ENCODE results near the gene DLGAP1.
A peak's percentile ranks its signal among the peaks of the same experiment; 100 is the strongest.

Gene DLGAP1

GRCh38 chr18:3530807-3531206, 924.3 kb downstream of the DLGAP1 start (continued):
- no peak for TF ChIP-seq ZNF530 (tag by site-specific recombination; IDR thresholded peaks at IDR 0.05; ENCODE audit: low read depth)
- no peak for TF ChIP-seq ZNF76 (tag by site-specific recombination; IDR thresholded peaks at IDR 0.05; ENCODE audit: borderline replicate concordance, low read depth)
- no peak for TF ChIP-seq ZNF184 (tag by site-specific recombination; IDR thresholded peaks at IDR 0.05)
- TF ChIP-seq GLIS1 (tag by site-specific recombination; IDR thresholded peaks at IDR 0.05): no peak
- no peak for TF ChIP-seq ZFHX2 (tag by site-specific recombination; conservative IDR thresholded peaks at IDR 0.05)

GRCh38 chr18:3529601-3530000, 925.5 kb downstream of the DLGAP1 start:
- no peak overlapping the region for H3K4me3 ChIP-seq (ENCODE audit: low read depth, low read length)
- H3K36me3 ChIP-seq (ENCODE audit: control insufficient read depth in 2 of 2, insufficient read depth in 1 of 2, low read length in 2 of 2): no peaks in the 10 kb centered on the region
- peaks cover 5% of the 10 kb centered on the region; the same call in 1 of the 2 replicates for H3K4me1 ChIP-seq (ENCODE audit: control insufficient read depth, insufficient read depth, low read length)
- no peak for TF ChIP-seq ZNF114 (tag by site-specific recombination; IDR thresholded peaks at IDR 0.05)
- no peak for TF ChIP-seq ZNF10 (tag by site-specific recombination; IDR thresholded peaks at IDR 0.05)
- no peak for TF ChIP-seq INSM2 (tag by site-specific recombination; IDR thresholded peaks at IDR 0.05)
- no peak for TF ChIP-seq PBX3 (CRISPR knock-in tag; IDR thresholded peaks at IDR 0.05)
- no peak for TF ChIP-seq ZNF132 (tag by site-specific recombination; IDR thresholded peaks at IDR 0.05; ENCODE audit: borderline replicate concordance)
- no peak for TF ChIP-seq ZNF664 (tag by site-specific recombination; IDR thresholded peaks at IDR 0.05)
- H3K9me3 ChIP-seq (ENCODE audit: control insufficient read depth, insufficient read depth, low read depth, low read length): no peaks in the 10 kb centered on the region
- ChIA-PET POLR2A (no interaction called here), CTCF (interaction anchor here (0.9 to 1.0 kb wide), 3 partner anchors 38 to 75 kb away, joined by 3 to 4 read pairs (median 3); no protein-coding TSS in a partner anchor)
- no peak overlapping the region for H3K27ac ChIP-seq (ENCODE audit: extremely low read depth, low read depth, low read length)

- POLR2A ChIA-PET: no interaction called here
- Histone ChIP-seq H3K4me1 (ENCODE audit: control insufficient read depth, insufficient read depth, low read length) (peaks cover 5% of the 10 kb centered on the region; the same call in 1 of the 2 replicates), H3K9me3 (ENCODE audit: control insufficient read depth, insufficient read depth, low read depth, low read length) (no peaks in the 10 kb centered on the region), H3K36me3 (ENCODE audit: control insufficient read depth in 2 of 2, insufficient read depth in 1 of 2, low read length in 2 of 2) (no peaks in the 10 kb centered on the region), H3K27ac (ENCODE audit: extremely low read depth, low read depth, low read length) (no peak overlapping the region), H3K4me3 (ENCODE audit: low read depth, low read length) (no peak overlapping the region)
- CTCF ChIA-PET: interaction anchor here (0.8 to 1.0 kb wide), 3 partner anchors 11 to 75 kb away, joined by 3 to 4 read pairs (median 3); no protein-coding TSS in a partner anchor
- TF ChIP-seq ZNF266 (tag by site-specific recombination; IDR thresholded peaks at IDR 0.05; ENCODE audit: low read depth): 0 out of 2 replicates have a peak, but pooled peaks have one; percentile 24
- no peak for TF ChIP-seq ZNF544 (tag by site-specific recombination; IDR thresholded peaks at IDR 0.05)
These were observed 926.0 kb downstream of the DLGAP1 start for GRCh38 chr18:3529077-3529476.

GRCh38 chr18:3528231-3528630, 926.9 kb downstream of the DLGAP1 start:
- POLR2A ChIA-PET: no interaction called here
- Histone ChIP-seq H3K27ac (ENCODE audit: extremely low read depth, low read depth, low read length) (no peak overlapping the region), H3K4me1 (ENCODE audit: control insufficient read depth, insufficient read depth, low read length) (peaks cover 5% of the 10 kb centered on the region; the same call in 1 of the 2 replicates), H3K36me3 (ENCODE audit: control insufficient read depth in 2 of 2, insufficient read depth in 1 of 2, low read length in 2 of 2) (no peaks in the 10 kb centered on the region), H3K9me3 (ENCODE audit: control insufficient read depth, insufficient read depth, low read depth, low read length) (no peaks in the 10 kb centered on the region), H3K4me3 (ENCODE audit: low read depth, low read length) (no peak overlapping the region)
- CTCF ChIA-PET: interaction anchor here (0.7 kb wide), 1 partner anchor 1493 kb away, joined by 3 read pairs; no protein-coding TSS in a partner anchor
- TF ChIP-seq ZBTB20 (tag by site-specific recombination; IDR thresholded peaks at IDR 0.05) (no peak), ZNF580 (tag by site-specific recombination; IDR thresholded peaks at IDR 0.05) (no peak), ZNF510 (tag by site-specific recombination; IDR thresholded peaks at IDR 0.05; ENCODE audit: insufficient replicate concordance) (no peak), ZSCAN16 (tag by site-specific recombination; IDR thresholded peaks at IDR 0.05) (no peak), ZBTB10 (tag by site-specific recombination; IDR thresholded peaks at IDR 0.05) (no peak)
